ENCODE measurements around the gene KIF26B. TPM values are rescaled to one million over a fixed set of nuclear protein-coding genes. Genes with fewer than 3 reads are reported as not detected.

KIF26B gene
- total RNA-seq, 2 experiments from 2014 or later, result not detected

DNA sequence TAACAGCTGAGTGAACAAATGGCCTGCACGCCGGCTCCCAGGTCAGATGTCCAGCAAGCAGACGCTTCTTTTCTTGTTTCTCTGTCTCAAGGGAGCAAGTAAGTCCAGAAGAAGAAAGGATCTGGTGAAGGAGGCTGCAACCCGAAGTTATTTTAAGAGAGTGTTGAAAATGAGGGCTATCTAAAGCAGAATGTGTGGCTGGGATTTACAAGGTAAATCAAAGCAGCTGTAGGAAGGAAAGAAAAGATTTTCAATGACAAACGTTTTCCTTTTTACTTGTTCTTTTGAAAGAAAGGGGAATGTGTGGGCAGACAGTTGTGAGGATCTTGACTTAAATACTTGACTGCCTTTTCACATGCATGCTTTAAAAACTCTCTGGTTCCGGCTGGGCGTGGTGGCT, 311.5 kb downstream of the KIF26B start:
- TF ChIP-seq, protein P1, sequence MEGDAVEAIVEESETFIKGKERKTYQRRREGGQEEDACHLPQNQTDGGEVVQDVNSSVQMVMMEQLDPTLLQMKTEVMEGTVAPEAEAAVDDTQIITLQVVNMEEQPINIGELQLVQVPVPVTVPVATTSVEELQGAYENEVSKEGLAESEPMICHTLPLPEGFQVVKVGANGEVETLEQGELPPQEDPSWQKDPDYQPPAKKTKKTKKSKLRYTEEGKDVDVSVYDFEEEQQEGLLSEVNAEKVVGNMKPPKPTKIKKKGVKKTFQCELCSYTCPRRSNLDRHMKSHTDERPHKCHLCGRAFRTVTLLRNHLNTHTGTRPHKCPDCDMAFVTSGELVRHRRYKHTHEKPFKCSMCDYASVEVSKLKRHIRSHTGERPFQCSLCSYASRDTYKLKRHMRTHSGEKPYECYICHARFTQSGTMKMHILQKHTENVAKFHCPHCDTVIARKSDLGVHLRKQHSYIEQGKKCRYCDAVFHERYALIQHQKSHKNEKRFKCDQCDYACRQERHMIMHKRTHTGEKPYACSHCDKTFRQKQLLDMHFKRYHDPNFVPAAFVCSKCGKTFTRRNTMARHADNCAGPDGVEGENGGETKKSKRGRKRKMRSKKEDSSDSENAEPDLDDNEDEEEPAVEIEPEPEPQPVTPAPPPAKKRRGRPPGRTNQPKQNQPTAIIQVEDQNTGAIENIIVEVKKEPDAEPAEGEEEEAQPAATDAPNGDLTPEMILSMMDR (conservative IDR thresholded peaks at IDR 0.05; ENCODE audit: low read length), result no peak
- no peak for TF ChIP-seq EZH2phosphoT487 (IDR thresholded peaks at IDR 0.05; ENCODE audit: borderline replicate concordance, low read depth, low read length)
- no peak overlapping the region for H3K27ac ChIP-seq (ENCODE audit: low read depth, low read length, poor library complexity, severe bottlenecking)

DNA sequence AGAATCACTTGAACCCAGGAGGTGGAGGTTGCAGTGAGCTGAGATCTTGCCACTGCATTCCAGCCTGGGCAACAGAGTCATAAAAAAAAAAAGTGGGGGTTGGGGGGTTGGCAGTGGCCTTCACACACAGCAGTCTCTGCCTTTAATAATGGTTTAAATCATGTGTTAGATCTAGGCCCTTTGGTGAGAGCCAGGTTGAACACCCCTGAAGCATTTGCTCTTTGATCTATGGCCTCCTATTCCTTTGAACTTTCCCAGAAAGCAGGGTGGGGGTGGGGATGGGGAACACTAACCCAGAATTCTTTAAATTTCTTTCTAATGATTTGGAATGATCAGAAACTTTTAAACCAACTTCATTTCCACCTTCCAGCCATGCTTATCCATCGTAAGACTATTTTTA, 313.0 kb downstream of the KIF26B start:
- Histone ChIP-seq H3K9me2 (ENCODE audit: insufficient read depth, low read length) (no peaks in the 10 kb centered on the region), H3K4me2 (ENCODE audit: low read length) (no peak overlapping the region), H3K27ac (ENCODE audit: low read depth, low read length, poor library complexity, severe bottlenecking) (no peak overlapping the region), H4K20me1 (ENCODE audit: insufficient read depth, low read length) (no peaks in the 10 kb centered on the region), H3K4me1 (ENCODE audit: insufficient read depth, low read length, poor library complexity, severe bottlenecking) (no peaks in the 10 kb centered on the region), H3K4me3 (ENCODE audit: low read depth, low read length, poor library complexity, severe bottlenecking) (no peak overlapping the region), H3K36me3 (ENCODE audit: insufficient read depth, low read length) (no peaks in the 10 kb centered on the region), H2AFZ (ENCODE audit: low read length) (no peak overlapping the region), H3K79me2 (ENCODE audit: insufficient read depth, low read depth, low read length) (no peaks in the 10 kb centered on the region), H3K9me3 (ENCODE audit: low read length) (no peaks in the 10 kb centered on the region)
- CTCF ChIA-PET (ENCODE audit: unreplicated experiment), result no interaction called here
- no TSS peak for BruUV-seq (replicated peaks)
- DNase-seq (ENCODE audit: low spot score), result no peak
- POLR2A ChIA-PET, result no interaction called here
- intact Hi-C loops (cut with micrococcal nuclease; ENCODE audit: unreplicated experiment), result no loop called here
- no peak for TF ChIP-seq EZH2phosphoT487 (IDR thresholded peaks at IDR 0.05; ENCODE audit: borderline replicate concordance, low read depth, low read length)
- TF ChIP-seq, protein P1 (conservative IDR thresholded peaks at IDR 0.05; ENCODE audit: low read length), result no peak

More for the DNA sequence above, 311.5 kb downstream of the KIF26B start:
- H3K4me2 ChIP-seq (ENCODE audit: low read length), result no peak overlapping the region
- CTCF ChIA-PET (ENCODE audit: unreplicated experiment), result no interaction called here
- intact Hi-C loops (cut with micrococcal nuclease; ENCODE audit: unreplicated experiment), result no loop called here
- H3K4me1 ChIP-seq (ENCODE audit: insufficient read depth, low read length, poor library complexity, severe bottlenecking), result no peaks in the 10 kb centered on the region
- H3K36me3 ChIP-seq (ENCODE audit: insufficient read depth, low read length), result no peaks in the 10 kb centered on the region
- DNase-seq (ENCODE audit: low spot score), result no peak
- POLR2A ChIA-PET, result no interaction called here
- no peaks in the 10 kb centered on the region for H4K20me1 ChIP-seq (ENCODE audit: insufficient read depth, low read length)
- H3K4me3 ChIP-seq (ENCODE audit: low read depth, low read length, poor library complexity, severe bottlenecking), result no peak overlapping the region
- no peaks in the 10 kb centered on the region for H3K9me2 ChIP-seq (ENCODE audit: insufficient read depth, low read length)
- no peaks in the 10 kb centered on the region for H3K79me2 ChIP-seq (ENCODE audit: insufficient read depth, low read depth, low read length)
- H2AFZ ChIP-seq (ENCODE audit: low read length), result no peak overlapping the region
- H3K9me3 ChIP-seq (ENCODE audit: low read length), result no peaks in the 10 kb centered on the region
- BruUV-seq (replicated peaks), result no TSS peak

DNA sequence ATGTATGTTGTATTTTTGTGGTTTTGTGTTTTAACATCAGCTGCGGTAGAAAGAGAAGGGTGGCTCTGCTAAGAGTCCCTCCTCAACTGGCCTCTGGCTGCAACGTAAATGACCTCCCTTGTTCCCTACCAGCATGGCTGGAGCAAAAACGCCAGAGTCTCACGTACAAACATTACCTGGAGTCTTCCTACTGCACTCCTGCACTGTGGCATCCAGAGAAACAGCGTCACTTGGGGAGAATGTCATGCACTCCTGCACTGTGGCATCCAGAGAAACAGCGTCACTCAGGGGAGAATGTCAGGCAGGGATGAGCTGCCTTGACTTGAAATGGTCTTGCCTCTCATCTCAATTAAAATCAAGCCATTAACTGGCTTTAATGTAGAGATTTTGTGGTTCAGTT, 314.2 kb downstream of the KIF26B start:
- intact Hi-C loops (cut with micrococcal nuclease; ENCODE audit: unreplicated experiment), result no loop called here
- Histone ChIP-seq H2AFZ (ENCODE audit: low read length) (no peak overlapping the region), H3K79me2 (ENCODE audit: insufficient read depth, low read depth, low read length) (no peaks in the 10 kb centered on the region), H3K36me3 (ENCODE audit: insufficient read depth, low read length) (no peaks in the 10 kb centered on the region), H3K4me3 (ENCODE audit: low read depth, low read length, poor library complexity, severe bottlenecking) (no peak overlapping the region), H3K9me3 (ENCODE audit: low read length) (no peaks in the 10 kb centered on the region), H3K4me1 (ENCODE audit: insufficient read depth, low read length, poor library complexity, severe bottlenecking) (no peaks in the 10 kb centered on the region), H3K27ac (ENCODE audit: low read depth, low read length, poor library complexity, severe bottlenecking) (no peak overlapping the region), H4K20me1 (ENCODE audit: insufficient read depth, low read length) (no peaks in the 10 kb centered on the region), H3K9me2 (ENCODE audit: insufficient read depth, low read length) (no peaks in the 10 kb centered on the region), H3K4me2 (ENCODE audit: low read length) (no peak overlapping the region)
- POLR2A ChIA-PET, result interaction anchor here (0.7 kb wide), 1 partner anchor 14 kb away, joined by 3 read pairs; no protein-coding TSS in a partner anchor
- TF ChIP-seq, protein P1 (conservative IDR thresholded peaks at IDR 0.05; ENCODE audit: low read length), result no peak
- no peak for TF ChIP-seq EZH2phosphoT487 (IDR thresholded peaks at IDR 0.05; ENCODE audit: borderline replicate concordance, low read depth, low read length)
- BruUV-seq (replicated peaks), result no TSS peak
- CTCF ChIA-PET (ENCODE audit: unreplicated experiment), result no interaction called here
- no peak for DNase-seq (ENCODE audit: low spot score)

Data from OCI-LY7 (cell line).